SK-N-MC (cell line): ENCODE measurements around the gene PLXDC1.

Experiments
- DNase-seq: peaks from one replicate; pipeline ENCODE4 v3.0.0-alpha.2; 2011; ENCODE audit warnings: low read depth, low spot score
- H3K27ac ChIP-seq: fragments of 200-600 bp; sonication (generic); 2 replicates; pipeline ENCODE4 v1.5.1; 2016; ENCODE audit warnings: mixed run types
- H3K36me3 ChIP-seq: fragments of 200-600 bp; sonication (generic); 2 replicates; pipeline ENCODE4 v1.6.1; 2017; ENCODE audit warnings: antibody characterized with exemption, low read length, mixed read lengths; ENCODE audit not compliant: insufficient read depth
- H3K4me3 ChIP-seq: fragments of 200-600 bp; sonication (generic); 2 replicates; pipeline ENCODE4 v1.5.1; 2016
- H3K9ac ChIP-seq: fragments of 200-600 bp; sonication (generic); 2 replicates; pipeline ENCODE4 v1.8.0; 2017; ENCODE audit warnings: mixed run types, mixed read lengths; ENCODE audit not compliant: insufficient read length
- H3K9me3 ChIP-seq: fragments of 200-600 bp; sonication (generic); 2 replicates; pipeline ENCODE4 v1.6.1; 2017; ENCODE audit warnings: low read depth, mild to moderate bottlenecking, antibody characterized with exemption, low read length, moderate library complexity, mixed read lengths
- EZH2 ChIP-seq: fragments of 200-600 bp; sonication (generic); IDR thresholded peaks from one replicate; pipeline ENCODE4 v1.6.1; 2017; ENCODE audit warnings: antibody characterized with exemption
- FOXP2 ChIP-seq: optimal IDR thresholded peaks from 2 replicates; pipeline ENCODE3; 2011; ENCODE audit warnings: mild to moderate bottlenecking, moderate library complexity; ENCODE audit not compliant: insufficient read depth; ENCODE audit errors: extremely low read length, control extremely low read depth
- POLR2AphosphoS5 ChIP-seq: IDR thresholded peaks from 2 replicates; pipeline ENCODE4 v1.6.1; 2012; ENCODE audit warnings: mild to moderate bottlenecking, low read depth, low read length, borderline replicate concordance

Gene PLXDC1

DNA sequence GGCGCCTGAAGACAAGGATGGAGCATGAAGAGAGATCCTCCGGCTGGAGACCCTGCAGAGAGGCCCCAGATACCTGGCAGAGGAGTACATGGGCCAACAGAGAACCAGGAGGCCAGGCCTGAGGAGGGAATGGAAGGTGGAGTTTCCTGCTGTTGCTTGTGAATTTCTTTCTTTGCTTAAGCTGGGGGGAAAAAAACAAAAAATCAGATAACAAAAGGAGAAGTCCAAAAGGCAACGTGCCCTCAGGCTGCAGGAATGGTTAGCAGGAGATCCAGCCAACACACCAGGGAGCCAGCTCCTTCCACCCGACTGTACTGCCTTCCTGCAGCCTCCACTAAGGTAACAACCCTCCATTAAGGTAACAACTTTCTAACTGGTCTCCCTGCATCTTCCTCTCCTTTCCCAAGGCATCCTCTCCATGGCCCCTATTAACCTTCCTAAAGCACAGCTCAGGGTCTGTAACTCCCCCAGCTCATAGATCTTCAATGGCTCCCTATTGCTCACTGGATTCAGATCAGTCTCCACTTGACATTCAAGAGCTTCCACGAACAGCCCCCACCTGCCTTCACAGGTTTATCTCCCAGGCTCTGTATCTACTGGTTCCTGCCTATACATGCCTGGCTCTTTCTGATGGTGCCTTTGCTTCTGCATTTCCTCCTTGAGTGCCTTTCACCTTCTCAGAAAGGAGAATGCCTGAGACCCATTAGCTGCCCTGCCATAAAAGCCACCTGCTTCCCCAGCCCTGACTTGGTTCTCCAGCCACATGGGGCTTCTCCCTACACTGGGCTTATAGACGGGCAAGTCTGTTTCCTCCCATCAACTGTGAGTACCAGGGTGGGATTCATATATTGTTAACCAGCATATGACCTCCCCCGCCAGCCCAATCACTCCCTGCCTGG is 15.2 kb upstream of the PLXDC1 start:
- Histone ChIP-seq H3K27ac (no peak overlapping the region), H3K9me3 (no peaks in the 10 kb centered on the region), H3K36me3 (no peaks in the 10 kb centered on the region), H3K9ac (no peak overlapping the region), H3K4me3 (no peak overlapping the region)
- TF ChIP-seq POLR2AphosphoS5: no peak
- TF ChIP-seq EZH2: no peak
- no peak for DNase-seq

DNA sequence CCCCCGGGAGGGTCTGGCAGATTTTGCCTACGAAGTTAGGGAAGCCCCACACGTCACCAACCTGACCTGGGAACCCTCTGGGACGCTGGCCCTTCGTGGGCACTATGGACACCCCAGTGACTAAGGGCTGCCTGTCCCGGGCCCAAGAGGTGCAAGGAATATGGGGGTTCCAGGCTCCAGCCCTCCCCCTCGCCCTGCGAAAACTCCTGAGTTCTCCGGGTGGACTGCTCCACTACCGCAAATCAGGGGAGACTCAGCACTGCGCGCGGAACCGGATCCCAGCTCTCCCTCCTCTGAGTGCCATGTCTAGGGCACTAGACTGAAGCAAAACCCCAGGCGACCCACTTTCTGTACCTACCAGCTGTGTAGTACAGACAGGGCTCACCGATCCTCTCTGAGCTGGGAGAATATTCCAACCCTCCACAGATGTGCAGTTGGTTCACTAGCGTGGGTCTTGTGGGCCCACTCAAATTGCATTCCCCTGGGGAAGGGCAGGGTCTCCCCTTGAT is 14.5 kb upstream of the PLXDC1 start, which contains the start of gene ARL5C:
TSS of gene ARL5C (minus strand) at position 321 of the 509 bp plus-strand sequence. CDS start 401 bp downstream, outside the sequence.
- Histone ChIP-seq H3K9ac (no peak within 1 kb of the TSS), H3K9me3 (no peaks in the 10 kb centered on the region), H3K27ac (no peak within 1 kb of the TSS), H3K4me3 (peak within 1 kb of the TSS; percentile 40), H3K36me3 (no peaks in the 10 kb centered on the region)
- TF ChIP-seq POLR2AphosphoS5 (no peak), EZH2 (no peak), FOXP2 (no peak)
- DNase-seq: no peak

DNA sequence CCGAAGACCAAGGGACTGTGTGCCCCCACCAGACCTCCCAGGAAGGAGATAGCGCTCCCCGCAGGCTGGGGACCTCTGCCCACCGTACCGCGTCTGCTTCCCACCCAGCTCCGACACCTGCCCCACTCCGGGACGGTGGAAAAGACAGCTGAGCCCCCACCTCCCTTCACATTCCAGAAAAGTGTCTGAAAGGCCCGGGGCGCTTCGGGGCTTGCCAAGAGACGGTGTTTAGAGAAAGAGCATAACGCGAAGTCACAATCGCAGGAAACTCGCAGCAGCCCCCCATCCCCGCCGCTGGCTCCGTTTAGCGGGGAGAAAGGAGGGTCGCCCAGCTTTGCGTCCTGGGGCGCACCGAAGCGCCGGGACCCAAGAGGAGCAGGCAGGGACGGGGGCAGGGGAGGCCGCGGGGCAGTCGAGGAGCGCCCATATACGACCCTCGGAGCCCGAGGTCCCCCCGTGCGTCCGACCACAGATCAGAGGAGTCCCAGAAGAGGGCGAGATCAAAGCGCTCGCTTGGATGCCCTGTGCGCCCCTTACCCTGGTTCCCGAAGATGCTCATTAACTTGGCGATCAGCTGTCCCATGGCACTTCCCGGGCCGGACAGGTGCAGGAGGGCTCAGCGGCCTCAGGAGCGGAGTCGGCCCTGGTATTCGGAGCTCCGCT is 13.9 kb upstream of the PLXDC1 start:
- Histone ChIP-seq H3K4me3 (no peak overlapping the region; the same call in 1 of the 2 replicates), H3K9ac (no peak overlapping the region), H3K9me3 (no peaks in the 10 kb centered on the region), H3K27ac (no peak overlapping the region), H3K36me3 (no peaks in the 10 kb centered on the region)
- DNase-seq: no peak
- TF ChIP-seq FOXP2 (no peak), POLR2AphosphoS5 (no peak), EZH2 (no peak)

DNA sequence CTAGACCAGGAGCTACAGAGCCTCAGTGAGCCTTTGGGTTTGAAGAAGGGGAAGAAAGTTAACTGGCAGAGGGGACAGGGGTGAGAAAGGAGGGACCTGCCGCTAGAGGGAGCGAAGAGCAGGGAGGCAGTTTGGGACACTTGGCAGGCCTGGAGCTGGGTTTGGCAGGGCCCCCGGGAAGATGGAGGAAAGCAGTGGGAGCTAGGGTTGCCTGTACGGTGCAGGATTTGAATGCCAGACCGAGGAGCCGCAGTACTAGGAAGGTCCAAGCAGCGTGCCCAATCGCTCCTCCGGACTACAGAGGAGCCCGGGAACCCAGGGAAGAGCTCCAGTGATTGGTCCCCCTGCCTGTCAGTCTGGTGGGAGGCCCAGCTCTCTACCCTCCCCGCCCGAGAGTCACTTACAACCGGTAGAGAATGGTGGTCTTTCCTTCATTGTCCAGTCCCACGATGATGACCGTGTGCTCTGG is 13.3 kb upstream of the PLXDC1 start:
- TF ChIP-seq POLR2AphosphoS5 (peak; percentile 31; the same call in 1 of the 2 replicates), FOXP2 (no peak), EZH2 (no peak)
- Histone ChIP-seq H3K27ac (no peak overlapping the region), H3K9ac (peak overlapping the region; percentile 59), H3K4me3 (peak overlapping the region; percentile 40), H3K36me3 (no peaks in the 10 kb centered on the region), H3K9me3 (no peaks in the 10 kb centered on the region)
- DNase-seq: peak; percentile 48

DNA sequence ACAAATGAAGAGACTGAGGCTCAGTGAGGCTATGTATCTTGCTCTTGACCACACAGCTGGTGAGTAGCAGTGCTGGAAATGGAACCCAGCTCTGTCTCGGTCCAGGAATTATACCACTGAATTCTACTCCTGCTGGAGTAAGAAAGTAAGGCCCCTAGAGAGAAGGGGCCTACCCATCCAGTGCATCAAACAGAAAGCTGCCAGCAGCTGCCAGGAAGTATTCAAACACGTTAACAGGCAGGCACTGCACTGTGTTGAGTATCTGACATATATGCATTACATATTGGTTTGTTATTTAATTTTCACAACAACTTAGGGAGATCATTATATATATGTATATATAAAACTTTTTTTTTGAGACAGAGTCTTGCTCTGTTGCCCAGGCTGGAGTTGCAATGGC is 10.5 kb upstream of the PLXDC1 start:
- H3K9me3 ChIP-seq: no peaks in the 10 kb centered on the region
- TF ChIP-seq FOXP2 (no peak), EZH2 (no peak), POLR2AphosphoS5 (no peak)
- DNase-seq: no peak

DNA sequence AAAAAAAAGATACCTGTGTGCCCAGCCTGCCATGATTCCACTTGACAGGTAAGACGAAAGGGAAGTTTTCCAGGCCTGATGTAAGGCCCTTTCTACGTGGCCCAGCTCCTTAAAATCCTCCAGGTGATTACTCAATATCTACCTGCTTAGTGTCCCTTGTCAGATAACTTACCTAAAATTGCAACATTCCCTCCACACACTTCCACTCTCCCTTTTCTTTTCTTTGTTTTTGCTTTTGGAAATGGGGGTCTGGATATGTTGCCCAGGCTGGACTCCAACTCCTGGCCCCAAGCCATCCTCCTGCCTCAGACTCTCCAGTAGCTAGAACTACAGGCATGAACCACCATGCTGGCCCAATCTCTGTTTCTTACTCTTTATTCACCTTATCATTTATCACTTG is 7.2 kb upstream of the PLXDC1 start:
- DNase-seq: no peak
- Histone ChIP-seq H3K4me3 (no peak overlapping the region), H3K9me3 (no peaks in the 10 kb centered on the region), H3K27ac (no peak overlapping the region), H3K9ac (no peak overlapping the region), H3K36me3 (no peaks in the 10 kb centered on the region)
- TF ChIP-seq FOXP2 (no peak), EZH2 (no peak)

More for the DNA sequence above, 10.5 kb upstream of the PLXDC1 start:
- Histone ChIP-seq H3K36me3 (no peaks in the 10 kb centered on the region), H3K27ac (no peak overlapping the region), H3K4me3 (no peak overlapping the region), H3K9ac (no peak overlapping the region)

DNA sequence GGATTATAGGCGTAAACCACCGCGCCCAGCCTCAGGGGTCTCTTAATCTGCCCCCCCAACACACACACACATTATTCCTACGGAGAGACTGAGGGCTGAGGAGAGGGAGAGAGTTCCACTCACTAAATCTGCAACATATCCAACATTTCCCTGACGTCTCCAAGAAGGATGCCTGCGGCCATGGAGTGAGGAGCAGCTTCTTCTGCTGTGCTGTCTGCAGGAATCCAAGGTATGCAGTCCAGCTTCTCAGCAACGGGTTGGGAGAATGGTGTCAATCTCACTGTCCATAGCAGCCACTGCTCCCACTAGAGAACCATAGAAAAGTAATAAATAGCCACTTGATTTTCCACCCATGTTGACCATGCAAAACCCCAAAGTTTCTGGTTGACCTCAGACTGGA is 5.1 kb upstream of the PLXDC1 start:
- Histone ChIP-seq H3K36me3 (no peaks in the 10 kb centered on the region), H3K9ac (no peak overlapping the region), H3K4me3 (no peak overlapping the region), H3K9me3 (no peaks in the 10 kb centered on the region), H3K27ac (no peak overlapping the region)
- TF ChIP-seq EZH2: no peak
- no peak for TF ChIP-seq POLR2AphosphoS5
- TF ChIP-seq FOXP2: no peak
- DNase-seq: no peak

DNA sequence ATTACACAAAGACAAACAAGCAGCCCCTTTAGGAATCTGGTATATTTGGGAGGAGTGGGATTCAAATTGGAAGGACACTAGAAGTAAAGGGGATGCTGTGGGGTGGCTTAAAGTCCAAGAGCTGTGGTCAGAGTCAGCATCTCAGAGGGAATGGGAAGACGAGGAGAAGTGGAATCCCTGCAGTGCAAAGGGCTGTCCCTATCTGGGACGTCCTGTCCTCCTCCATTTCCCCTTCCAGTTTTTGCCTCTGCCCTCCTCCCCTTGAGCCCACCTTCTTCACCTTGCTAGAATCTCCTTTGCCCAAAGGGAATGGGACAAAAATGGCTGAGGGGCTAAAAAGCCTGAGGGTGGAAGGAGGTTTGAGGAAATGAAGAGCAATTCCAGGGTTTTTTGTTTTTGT is 4.2 kb upstream of the PLXDC1 start:
- H3K9me3 ChIP-seq: no peaks in the 10 kb centered on the region
- H3K36me3 ChIP-seq: no peaks in the 10 kb centered on the region
- TF ChIP-seq EZH2 (no peak), FOXP2 (no peak), POLR2AphosphoS5 (no peak)
- H3K27ac ChIP-seq: no peak overlapping the region
- H3K9ac ChIP-seq: no peak overlapping the region
- no peak overlapping the region for H3K4me3 ChIP-seq
- DNase-seq: no peak
